Smooth muscle cell of trachea (primary cell): Measurements from ENCODE around the gene UNC119. TPM values are rescaled to one million over a fixed set of nuclear protein-coding genes. Genes with fewer than 3 reads are reported as not detected.

Experiments
- total RNA-seq: library from RNA; depleted of rRNA; stranded (reverse); fragments of >200 nt; gene quantifications from 2 replicates; pipeline ENCODE4 v1.2.1, GENCODE V29; 2014

Gene UNC119
- total RNA-seq = 18.0 and 43.2 TPM in 2 replicates

DNA sequence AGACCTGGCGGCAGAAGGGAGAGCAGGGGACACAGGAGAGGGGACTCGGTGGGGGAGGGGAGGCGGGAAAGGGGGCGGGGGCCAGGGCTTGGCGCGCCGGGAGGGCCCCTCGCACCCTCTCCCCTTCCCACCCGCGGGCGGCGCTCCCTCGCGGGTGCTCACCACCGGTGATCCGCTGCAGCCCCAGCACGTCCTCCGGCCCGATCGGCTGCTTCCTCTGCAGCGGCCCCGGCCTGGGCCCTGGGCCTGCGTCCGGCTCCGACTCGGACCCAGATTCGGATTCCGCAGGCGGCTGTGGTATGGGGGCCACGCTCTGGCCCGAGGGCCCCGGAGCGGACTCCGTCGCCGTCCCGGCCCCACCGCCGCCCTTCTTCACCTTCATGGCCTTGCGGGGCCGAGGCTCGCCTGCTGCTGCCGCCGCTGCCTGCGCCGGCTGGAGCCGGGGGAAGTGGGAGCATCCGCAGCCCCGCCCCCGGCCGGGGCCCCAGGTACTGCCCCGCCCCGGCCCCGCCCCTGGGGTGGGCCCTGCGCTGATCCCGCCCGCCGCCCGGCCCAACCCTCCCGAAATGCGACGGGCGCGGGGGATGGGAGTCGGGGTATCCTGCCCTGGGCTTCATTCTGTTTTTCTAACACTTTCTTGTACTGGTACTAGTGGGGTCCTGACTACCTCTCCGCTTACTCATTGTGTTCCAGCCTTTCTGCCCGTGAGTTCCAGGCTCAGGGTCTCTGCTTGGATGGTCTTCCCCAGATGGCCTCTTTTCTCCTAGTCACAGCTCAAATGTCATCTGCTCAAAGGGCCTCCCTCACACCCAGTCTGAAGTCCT, at the start of gene UNC119:
Gene UNC119 (minus strand): TSS at position 449 of the 824 bp plus-strand sequence. CDS start 67 bp downstream, at position 382.

DNA sequence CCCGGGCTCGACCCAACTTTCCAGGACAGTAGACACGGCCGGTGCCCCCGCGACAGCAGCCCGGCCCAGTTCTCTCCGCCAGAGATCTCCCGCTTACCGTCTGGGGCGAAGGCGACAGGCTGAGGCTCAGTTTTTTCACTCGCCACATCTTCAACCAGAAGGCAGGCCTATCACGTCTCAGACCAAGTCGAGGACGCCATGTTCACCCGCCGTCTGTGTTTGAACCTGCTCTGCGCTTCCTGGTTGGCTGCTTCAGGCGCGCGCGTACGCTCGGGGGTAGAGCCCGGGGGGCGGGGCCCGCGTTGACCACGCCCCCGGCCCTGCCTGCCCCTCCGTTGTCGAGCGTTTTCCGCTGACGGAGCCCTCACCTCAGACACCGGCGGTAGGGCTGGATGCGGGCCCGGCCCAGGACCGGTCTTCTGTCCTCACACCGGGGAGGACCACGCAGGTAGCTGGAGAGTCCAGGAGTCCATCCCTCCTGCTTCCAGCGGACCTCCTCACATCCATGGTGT, 46.4 kb upstream of the UNC119 start, which contains the start of gene SPAG5:
Gene SPAG5 (minus strand): TSS at position 227 of the 512 bp plus-strand sequence. CDS start 79 bp downstream, at position 148.

DNA sequence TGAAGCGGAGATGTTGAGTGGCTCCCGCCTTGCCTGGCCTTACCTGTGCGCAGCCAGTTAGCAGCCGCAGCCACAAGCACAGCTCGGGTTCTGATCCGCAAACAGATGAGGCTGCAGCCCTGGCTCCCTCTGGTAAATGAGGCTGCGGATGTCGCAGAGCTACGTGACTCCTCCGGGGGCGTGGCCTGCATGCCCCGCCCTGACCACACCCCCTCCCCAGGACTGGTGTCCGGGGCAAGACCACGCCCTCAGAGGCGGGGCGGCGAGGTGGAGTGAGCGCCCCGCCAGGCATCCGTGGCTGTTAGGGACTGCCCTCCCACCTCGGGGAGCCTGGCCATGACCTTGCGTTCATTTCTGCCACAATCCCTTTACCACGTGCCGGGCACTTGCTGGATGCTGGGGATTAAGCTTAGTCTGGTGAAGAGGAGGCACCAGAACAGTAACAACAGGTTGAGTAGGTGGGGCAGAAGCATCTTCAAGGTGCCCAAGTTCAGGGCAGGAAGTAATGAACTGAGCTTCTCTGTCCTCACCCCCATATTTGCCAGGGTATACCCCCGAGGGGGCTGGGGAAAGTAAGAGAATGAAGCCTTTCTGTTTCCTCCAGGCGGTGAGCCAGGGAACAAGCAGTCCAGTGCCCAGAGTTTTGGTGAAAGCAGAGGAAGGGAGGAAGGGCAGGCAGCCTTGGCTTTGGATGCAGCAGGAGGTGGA, 24.5 kb upstream of the UNC119 start, which contains the start of gene ALDOC:
Gene ALDOC (minus strand): TSS at position 138 of the 708 bp plus-strand sequence. CDS start 1,363 bp downstream, outside the sequence.

DNA sequence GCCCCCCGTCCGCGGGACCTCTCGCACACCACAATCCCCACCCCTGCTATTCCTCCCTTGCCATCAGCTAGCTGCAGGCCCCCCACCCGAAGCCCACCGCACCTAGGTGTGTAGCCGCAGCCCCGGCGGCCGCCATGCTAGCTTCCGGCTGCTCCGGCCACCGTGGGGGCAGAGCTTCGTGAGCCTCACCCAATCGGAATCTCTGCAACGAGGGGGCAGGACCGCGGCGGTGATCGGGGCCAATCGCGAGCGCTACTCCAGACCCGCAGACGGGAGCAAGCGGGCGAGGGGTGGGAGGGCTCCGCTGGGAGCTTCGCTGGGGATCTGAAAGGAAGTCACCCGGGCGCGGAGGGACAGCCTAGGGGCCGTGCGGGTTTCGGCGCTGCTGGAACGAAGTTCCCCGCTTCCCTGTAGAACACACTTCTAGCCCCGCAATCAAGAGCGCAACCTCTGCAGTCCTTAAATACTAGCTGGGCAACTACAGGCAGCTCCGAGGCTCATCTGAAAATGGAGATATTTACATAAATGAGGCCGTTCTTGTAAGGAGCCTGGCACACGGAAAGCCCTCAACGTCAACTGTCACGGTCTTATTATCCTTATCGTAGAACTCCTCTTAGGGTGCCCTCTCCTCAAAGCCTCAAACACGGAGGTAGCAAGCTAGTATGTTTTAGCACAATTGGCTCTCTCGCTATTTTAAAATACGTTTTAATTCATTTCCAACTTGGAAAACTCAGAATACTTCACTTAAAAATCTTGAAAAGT, 19.1 kb upstream of the UNC119 start, which contains the start of gene PIGS:
Gene PIGS (minus strand): TSS at position 164 of the 762 bp plus-strand sequence. CDS start 28 bp downstream, at position 136.

DNA sequence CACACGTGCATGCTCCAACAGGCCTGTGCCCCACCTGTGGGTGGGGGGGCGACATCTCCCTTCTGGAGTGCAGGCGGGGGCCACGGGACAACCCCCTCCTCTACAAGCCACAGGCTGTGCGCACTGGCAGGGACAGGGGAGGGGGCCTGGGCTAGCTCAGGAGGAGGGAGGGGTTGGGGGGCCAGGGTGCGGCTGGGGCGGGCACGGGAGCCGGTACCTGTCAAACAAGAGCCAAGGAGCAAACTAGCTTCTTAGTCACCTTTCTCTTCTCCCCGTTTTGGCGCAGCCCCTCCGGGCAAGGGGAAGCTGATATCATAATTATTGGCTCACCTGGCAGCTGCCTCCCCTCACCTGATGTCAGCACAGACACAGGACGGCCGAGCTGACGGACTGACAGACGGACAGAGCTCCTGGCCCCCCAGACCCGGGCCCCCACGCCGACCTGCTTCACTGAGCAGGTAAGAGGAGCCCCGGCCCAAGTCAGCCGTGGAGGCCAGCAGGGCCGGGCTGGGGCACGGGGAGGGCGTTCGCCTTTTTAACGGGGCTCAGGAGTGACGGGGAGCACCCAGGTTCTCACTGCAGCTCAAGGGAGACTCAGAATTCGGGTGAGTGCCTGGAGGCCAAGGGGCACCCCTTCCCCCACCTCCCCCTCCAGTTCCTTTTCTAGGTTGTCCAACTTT, 46.3 kb downstream of the UNC119 start, which contains the start of gene FOXN1:
Gene FOXN1 (plus strand): TSS at position 363 of the 680 bp plus-strand sequence. CDS start 17,622 bp downstream, outside the sequence.

Other genes starting within 250 kb of the UNC119 start
- gene TMEM97, start 233.4 kb downstream of the UNC119 start, total RNA-seq = 13.1 and 29.4 TPM in 2 replicates
- gene IFT20, start 217.2 kb downstream of the UNC119 start, total RNA-seq = 49.0 and 52.6 TPM in 2 replicates
- 17.3 and 28.0 TPM in 2 replicates for gene TNFAIP1, start 216.9 kb downstream of the UNC119 start, total RNA-seq
- gene POLDIP2, start 195.1 kb downstream of the UNC119 start, total RNA-seq = 95.6 and 104 TPM in 2 replicates
- gene SEBOX, start 187.4 kb downstream of the UNC119 start, total RNA-seq = not detected in 2 replicates
- gene VTN, start 182.3 kb downstream of the UNC119 start, total RNA-seq = 0.33 TPM in 1 of 2 replicates, not detected in the other
- 6.1 and 9.4 TPM in 2 replicates for gene SARM1, start 180.9 kb downstream of the UNC119 start, total RNA-seq
- 3.2 and 8.1 TPM in 2 replicates for gene SLC46A1, start 146.4 kb downstream of the UNC119 start, total RNA-seq
- gene SLC13A2, start 79.0 kb downstream of the UNC119 start, total RNA-seq = not detected in 2 replicates
- not detected in 2 replicates for gene FOXN1, start 46.3 kb downstream of the UNC119 start, total RNA-seq
- 61.2 and 78.9 TPM in 2 replicates for gene PIGS, start 18.9 kb upstream of the UNC119 start, total RNA-seq
- gene ALDOC, start 24.3 kb upstream of the UNC119 start, total RNA-seq = 72.4 and 98.9 TPM in 2 replicates
- 5.6 and 46.1 TPM in 2 replicates for gene SPAG5, start 46.4 kb upstream of the UNC119 start, total RNA-seq
- gene RSKR, start 61.6 kb upstream of the UNC119 start, total RNA-seq = 5.1 and 5.8 TPM in 2 replicates
- 154 and 173 TPM in 2 replicates for gene BLTP2, start 92.5 kb upstream of the UNC119 start, total RNA-seq
- gene SDF2, start 109.3 kb upstream of the UNC119 start, total RNA-seq = 49.8 and 56.4 TPM in 2 replicates
- gene SUPT6H, start 109.6 kb upstream of the UNC119 start, total RNA-seq = 55.9 and 59.9 TPM in 2 replicates
- gene PROCA1, start 159.3 kb upstream of the UNC119 start, total RNA-seq = 1.9 and 3.1 TPM in 2 replicates
- gene RAB34, start 165.2 kb upstream of the UNC119 start, total RNA-seq = 239 and 240 TPM in 2 replicates
- 437 and 574 TPM in 2 replicates for gene RPL23A, start 167.4 kb upstream of the UNC119 start, total RNA-seq
- 4.1 and 7.1 TPM in 2 replicates for gene TLCD1, start 173.6 kb upstream of the UNC119 start, total RNA-seq
- gene NEK8, start 176.2 kb upstream of the UNC119 start, total RNA-seq = 4.4 and 5.6 TPM in 2 replicates
- gene TRAF4, start 191.4 kb upstream of the UNC119 start, total RNA-seq = 14.3 and 26.8 TPM in 2 replicates